ENCODE results near the gene ATOSA. TPM values are rescaled to one million over a fixed set of nuclear protein-coding genes. Genes with fewer than 3 reads are reported as not detected.
A peak's percentile ranks its signal among the peaks of the same experiment; 100 is the strongest.

ATOSA gene
- total RNA-seq, 1 donor from 2014 or later: 96.8 TPM

DNA sequence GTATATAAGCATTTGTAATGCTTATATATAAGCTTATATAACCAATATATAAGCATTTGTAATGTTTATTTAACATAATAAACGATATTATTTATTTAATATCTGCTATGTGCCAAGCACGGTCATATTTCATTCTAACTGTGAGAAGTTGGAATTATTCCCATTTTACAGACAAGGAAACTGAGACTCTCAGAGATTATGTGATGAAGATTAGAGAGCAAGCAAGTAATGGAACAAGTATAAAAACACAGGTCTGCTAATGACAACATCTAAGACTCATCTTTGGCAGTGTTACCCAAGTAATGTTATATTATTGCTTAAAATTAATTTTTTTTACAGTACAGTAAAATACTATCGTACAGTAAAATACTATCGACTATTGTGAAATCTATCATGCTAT is 4.4 kb downstream of the ATOSA start:
- Mint-ChIP-seq H3K27me3 (no peaks in the 10 kb centered on the region), H3K36me3 (ENCODE audit: low read depth) (peaks cover 70% of the 10 kb centered on the region), H3K4me1 (peaks cover 58% of the 10 kb centered on the region), H3K4me3 (no peak overlapping the region), H3K9me3 (no peaks in the 10 kb centered on the region), H3K27ac (no peak overlapping the region)
- no peak for TF ChIP-seq CTCF (IDR thresholded peaks at IDR 0.05)
- ChIA-PET CTCF (interaction anchor here (2.4 kb wide), 1 partner anchor 56 kb away, joined by 7 read pairs; no protein-coding TSS in a partner anchor), POLR2A (interaction anchor here (1.4 kb wide), 1 partner anchor 61 kb away, joined by 3 read pairs; no protein-coding TSS in a partner anchor)
- intact Hi-C loops (cut with micrococcal nuclease): loop anchor here (5.0 kb wide), 1 partner anchor 208 kb away; no protein-coding TSS in a partner anchor
- DNase-seq (no peak), ATAC-seq (ENCODE audit: low read depth) (no peak)

DNA sequence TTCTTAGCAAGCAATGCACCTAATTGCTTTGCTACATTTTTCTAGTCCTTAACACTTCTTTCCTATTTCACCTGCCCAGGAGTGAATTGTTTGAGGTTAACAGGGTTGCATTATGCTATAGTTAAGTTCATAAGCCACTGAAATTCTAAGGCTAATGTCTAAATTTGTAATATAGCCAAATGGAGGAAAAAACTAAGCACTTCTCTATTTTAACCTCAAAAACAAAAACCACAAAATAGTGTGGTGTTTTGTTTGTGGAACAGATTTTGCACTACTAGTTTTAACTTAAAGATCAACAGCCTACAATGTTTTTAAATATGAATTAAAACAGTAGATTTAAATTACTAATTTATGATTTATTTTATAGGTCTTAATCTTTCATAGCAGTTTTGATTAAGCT is 5.5 kb downstream of the ATOSA start:
- ATAC-seq (ENCODE audit: low read depth): no peak
- Mint-ChIP-seq H3K9me3 (no peaks in the 10 kb centered on the region), H3K27ac (peak overlapping the region; percentile 71), H3K27me3 (no peaks in the 10 kb centered on the region), H3K4me1 (peaks cover 59% of the 10 kb centered on the region), H3K36me3 (ENCODE audit: low read depth) (peaks cover 74% of the 10 kb centered on the region), H3K4me3 (no peak overlapping the region)
- ChIA-PET CTCF (interaction anchor here (2.4 kb wide), 1 partner anchor 57 kb away, joined by 7 read pairs; no protein-coding TSS in a partner anchor), POLR2A (interaction anchor here (1.4 to 1.5 kb wide), 2 partner anchors 37 to 105 kb away, joined by 4 read pairs; partner anchors contain the start of gene ARPP19)
- intact Hi-C loops (cut with micrococcal nuclease): no loop called here
- no peak for TF ChIP-seq CTCF (IDR thresholded peaks at IDR 0.05)
- no peak for DNase-seq

- H3K4me1 Mint-ChIP-seq: peaks cover 59% of the 10 kb centered on the region
Observed at GRCh38 chr15:52673312-52673711, 5.9 kb downstream of the ATOSA start.

DNA sequence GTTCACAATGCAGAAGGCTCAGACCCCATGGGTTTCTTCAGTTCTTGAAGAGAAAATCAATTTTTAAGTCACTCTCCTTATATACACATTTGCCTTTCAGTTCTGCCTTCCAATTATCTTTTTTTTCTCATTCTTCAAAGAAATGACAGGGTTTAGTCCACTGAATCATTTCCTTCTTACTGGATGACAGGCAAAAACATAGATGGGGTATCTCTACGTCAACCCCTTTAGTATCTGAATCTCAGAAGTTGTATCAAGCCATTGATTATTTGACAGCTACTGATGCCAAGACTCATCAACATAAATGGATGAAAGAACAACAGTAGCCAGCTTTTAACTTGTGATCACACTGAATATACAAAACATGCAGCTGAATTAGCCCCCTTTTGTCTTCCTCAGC is 6.5 kb downstream of the ATOSA start:
- Mint-ChIP-seq H3K4me3 (no peak overlapping the region), H3K4me1 (peaks cover 60% of the 10 kb centered on the region), H3K27ac (peak overlapping the region; percentile 13), H3K9me3 (no peaks in the 10 kb centered on the region), H3K27me3 (no peaks in the 10 kb centered on the region), H3K36me3 (ENCODE audit: low read depth) (peaks cover 70% of the 10 kb centered on the region)
- TF ChIP-seq CTCF (IDR thresholded peaks at IDR 0.05): no peak
- no peak for DNase-seq
- intact Hi-C loops (cut with micrococcal nuclease): no loop called here
- ChIA-PET POLR2A (interaction anchor here (0.6 to 1.5 kb wide), 4 partner anchors 14 to 104 kb away, joined by 3 to 4 read pairs (median 4); partner anchors contain the start of gene ARPP19), CTCF (interaction anchor here (2.4 kb wide), 1 partner anchor 58 kb away, joined by 7 read pairs; no protein-coding TSS in a partner anchor)
- no peak for ATAC-seq (ENCODE audit: low read depth)

More at GRCh38 chr15:52673312-52673711, 5.9 kb downstream of the ATOSA start:
- Mint-ChIP-seq H3K27ac (peak overlapping the region; percentile 71), H3K4me3 (no peak overlapping the region), H3K27me3 (no peaks in the 10 kb centered on the region), H3K9me3 (no peaks in the 10 kb centered on the region), H3K36me3 (ENCODE audit: low read depth) (peaks cover 70% of the 10 kb centered on the region)
- ChIA-PET POLR2A (interaction anchor here (0.8 to 1.5 kb wide), 3 partner anchors 15 to 104 kb away, joined by 3 to 4 read pairs (median 4); partner anchors contain the start of gene ARPP19), CTCF (interaction anchor here (2.4 kb wide), 1 partner anchor 57 kb away, joined by 7 read pairs; no protein-coding TSS in a partner anchor)
- intact Hi-C loops (cut with micrococcal nuclease): no loop called here
- no peak for TF ChIP-seq CTCF (IDR thresholded peaks at IDR 0.05)
- ATAC-seq (ENCODE audit: low read depth): no peak
- DNase-seq: no peak

DNA sequence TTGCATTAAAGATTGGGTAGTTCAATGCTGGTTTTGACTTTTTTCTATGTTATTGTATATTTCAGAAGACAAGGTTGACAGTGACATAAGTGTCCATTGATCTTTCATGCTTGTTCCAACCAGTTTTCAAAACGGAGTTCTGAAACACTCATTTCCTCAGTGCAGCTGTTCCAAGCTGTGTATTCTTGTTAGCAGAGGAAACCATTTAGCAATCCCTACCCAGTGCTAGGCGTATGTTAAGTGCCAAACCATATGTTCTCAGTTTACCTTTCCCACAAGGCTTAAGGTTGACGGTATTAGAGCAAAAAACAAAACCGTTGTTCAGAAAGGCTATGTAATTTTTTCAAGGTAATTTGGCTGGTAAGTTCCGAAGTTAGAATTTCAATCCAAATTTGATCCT is 9.1 kb downstream of the ATOSA start:
- H3K4me1 Mint-ChIP-seq: peaks cover 44% of the 10 kb centered on the region
- TF ChIP-seq CTCF (IDR thresholded peaks at IDR 0.05): no peak
- DNase-seq (no peak), ATAC-seq (ENCODE audit: low read depth) (no peak)
- H3K9me3 Mint-ChIP-seq: no peaks in the 10 kb centered on the region
- H3K27ac Mint-ChIP-seq: peak overlapping the region; percentile 37
- POLR2A ChIA-PET: no interaction called here
- intact Hi-C loops (cut with micrococcal nuclease): loop anchor here (1.0 kb wide), 1 partner anchor 8 kb away; no protein-coding TSS in a partner anchor
- H3K27me3 Mint-ChIP-seq: no peaks in the 10 kb centered on the region
- H3K36me3 Mint-ChIP-seq (ENCODE audit: low read depth): peaks cover 71% of the 10 kb centered on the region
- no peak overlapping the region for H3K4me3 Mint-ChIP-seq
- CTCF ChIA-PET: interaction anchor here (1.6 kb wide), 1 partner anchor 60 kb away, joined by 4 read pairs; no protein-coding TSS in a partner anchor
